Middle frontal gyrus (tissue), 1 donor: Measurements from ENCODE around the gene SEPTIN12.
"Not testable (repeated sequence)": the region's sequence is repeated elsewhere in the genome, so short reads cannot be mapped to it uniquely, and the experiment has no call there.

Experiments used
- DNase-seq: peaks from one replicate; pipeline ENCODE4 v3.0.0-alpha.2; 2015; ENCODE audit warnings: low spot score; ENCODE audit errors: extremely low spot score

Gene SEPTIN12

DNA sequence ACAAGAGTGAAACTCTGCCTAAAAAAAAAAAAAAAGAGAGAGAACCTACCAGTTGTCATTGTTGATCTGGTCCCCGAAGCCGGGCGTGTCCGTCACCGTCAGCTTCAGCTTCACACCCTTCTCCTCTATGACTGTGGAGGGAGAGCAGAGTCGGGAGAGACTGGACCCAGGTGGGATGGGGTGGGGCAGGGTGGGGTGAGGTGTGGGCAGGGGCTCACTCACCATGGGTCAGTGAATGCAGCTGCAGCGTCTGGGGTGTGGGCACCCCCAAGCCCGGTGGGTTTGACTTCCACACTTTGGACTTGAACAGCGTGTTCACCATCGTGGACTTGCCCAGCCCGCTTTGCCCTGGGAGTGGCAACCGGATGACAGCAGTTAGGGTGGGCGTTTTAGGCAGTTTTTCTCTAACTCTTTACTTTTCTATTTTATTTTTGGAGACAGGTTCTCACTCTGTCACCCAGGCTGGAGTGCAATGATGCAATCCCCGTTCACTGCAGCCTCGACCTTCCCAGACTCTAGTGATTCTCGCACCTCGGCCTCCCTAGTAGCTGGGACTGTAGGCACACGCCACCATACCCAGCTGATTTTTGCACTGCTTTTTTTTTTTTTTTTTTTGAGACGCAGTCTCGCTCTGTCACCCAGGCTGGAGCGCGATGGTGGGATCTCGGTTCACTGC is 2.2 kb downstream of the SEPTIN12 start:
- no peak for DNase-seq

DNA sequence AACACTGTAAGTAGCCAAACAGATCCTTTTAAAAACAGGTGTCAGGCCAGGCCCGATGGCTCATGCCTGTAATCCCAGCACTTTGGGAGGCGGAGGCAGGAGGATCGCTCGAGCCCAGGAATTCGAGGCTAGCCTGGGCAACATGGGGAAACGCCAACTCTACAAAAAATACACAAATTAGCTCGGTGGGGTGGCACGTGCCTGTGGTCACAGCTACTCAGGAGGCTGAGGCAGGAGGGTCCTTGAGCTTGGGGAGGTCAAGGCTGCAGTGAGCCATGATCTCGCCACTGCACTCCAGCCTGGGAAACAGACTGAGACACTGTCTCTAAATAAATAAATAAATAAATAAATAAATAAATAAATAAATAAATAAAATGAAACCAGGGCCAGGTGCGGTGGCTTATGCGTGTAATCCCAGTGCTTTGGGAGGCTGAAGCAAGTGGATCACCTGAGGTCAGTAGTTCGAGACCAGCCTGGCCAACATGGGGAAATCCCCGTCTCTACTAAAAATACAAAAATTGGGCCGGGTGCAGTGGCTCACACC is 3.6 kb downstream of the SEPTIN12 start:
- not testable (repeated sequence) for DNase-seq

DNA sequence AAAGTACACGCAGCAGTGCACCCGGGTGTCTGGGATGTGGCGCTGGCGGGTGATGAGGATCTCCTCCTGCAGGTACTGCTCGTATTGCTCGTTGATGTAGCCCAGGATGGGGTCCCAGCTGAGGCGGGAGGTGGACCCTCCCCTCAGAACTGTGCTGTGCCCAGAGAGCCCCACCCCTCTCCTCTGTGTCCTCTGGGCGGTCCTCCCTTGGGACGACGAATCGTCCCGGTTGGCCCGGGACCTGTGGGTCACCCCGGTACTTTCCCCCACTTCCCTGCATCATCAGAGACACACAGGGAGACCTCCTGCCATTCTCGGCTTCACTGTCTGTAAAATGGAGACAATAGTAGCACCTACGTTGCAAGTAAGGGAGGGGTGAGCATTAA is 4.2 kb downstream of the SEPTIN12 start:
- no peak for DNase-seq

DNA sequence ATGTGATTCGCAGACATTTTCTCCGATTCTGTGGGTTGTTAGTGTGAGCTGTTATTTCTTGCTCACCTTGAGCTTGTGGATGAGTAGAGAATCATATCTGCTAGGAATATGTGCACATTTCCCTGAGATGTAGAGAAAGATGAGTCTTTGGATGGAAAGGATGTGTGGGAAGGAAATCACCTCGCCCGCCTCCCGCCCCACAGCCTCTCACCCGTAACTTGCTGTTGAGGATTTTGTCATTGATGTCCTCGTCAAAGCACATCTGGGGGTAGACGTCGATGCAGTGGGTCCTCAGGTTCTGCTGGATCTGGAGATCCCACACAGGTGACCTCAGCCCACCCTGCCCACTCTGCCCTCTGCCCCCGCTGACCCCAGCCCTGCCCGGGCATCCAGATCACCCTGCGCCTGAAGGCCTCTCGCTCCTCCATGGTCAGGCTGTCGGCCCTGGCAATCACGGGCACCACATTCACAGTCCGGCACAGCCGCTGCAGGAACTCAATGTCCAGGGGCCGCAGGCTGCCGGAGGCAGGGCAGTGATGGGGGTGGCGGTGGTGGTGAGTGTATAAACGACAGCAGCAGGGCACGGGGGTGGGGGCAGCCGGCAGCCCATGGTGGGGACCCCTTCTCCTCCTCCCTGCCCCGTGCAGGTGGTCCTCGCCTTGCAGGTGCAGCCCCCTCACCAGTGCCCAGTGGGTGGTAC is 4.7 kb downstream of the SEPTIN12 start:
- no peak for DNase-seq

DNA sequence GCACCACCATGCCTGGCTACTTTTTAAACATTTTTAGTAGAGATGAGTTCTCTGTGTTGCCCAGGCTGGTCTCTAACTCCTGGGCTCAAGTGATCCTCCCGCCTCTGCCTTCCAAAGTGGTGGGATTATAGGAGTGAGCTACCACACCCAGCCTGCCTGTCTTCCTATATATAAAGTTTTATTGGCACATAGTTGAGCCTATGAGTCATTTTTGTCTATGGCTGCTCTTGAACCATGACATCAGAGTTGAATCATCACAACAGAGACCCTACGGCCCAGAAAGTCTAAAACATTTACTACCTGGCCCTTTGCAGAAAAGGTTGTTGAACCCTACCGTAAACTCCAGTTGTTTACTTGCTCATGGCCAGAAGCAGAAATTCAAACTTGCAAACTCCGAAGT is 7.9 kb downstream of the SEPTIN12 start:
- DNase-seq, result no peak

DNA sequence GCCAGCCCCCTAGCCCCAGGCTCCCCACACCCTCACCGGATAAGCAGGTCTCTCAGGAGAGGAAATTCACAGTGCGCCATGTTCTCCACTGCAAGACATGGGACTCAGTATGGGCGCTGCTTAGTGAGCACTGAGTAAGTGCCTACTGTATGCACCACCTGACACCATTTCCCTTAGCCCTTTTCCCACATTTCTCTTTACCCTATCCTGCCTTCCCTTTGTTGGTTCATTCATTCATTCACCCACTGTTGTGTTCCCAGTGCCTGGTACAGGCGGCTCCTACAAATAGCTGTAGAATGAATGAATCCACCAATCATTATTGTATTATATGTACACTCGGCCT is 10.1 kb downstream of the SEPTIN12 start:
- DNase-seq, result no peak

DNA sequence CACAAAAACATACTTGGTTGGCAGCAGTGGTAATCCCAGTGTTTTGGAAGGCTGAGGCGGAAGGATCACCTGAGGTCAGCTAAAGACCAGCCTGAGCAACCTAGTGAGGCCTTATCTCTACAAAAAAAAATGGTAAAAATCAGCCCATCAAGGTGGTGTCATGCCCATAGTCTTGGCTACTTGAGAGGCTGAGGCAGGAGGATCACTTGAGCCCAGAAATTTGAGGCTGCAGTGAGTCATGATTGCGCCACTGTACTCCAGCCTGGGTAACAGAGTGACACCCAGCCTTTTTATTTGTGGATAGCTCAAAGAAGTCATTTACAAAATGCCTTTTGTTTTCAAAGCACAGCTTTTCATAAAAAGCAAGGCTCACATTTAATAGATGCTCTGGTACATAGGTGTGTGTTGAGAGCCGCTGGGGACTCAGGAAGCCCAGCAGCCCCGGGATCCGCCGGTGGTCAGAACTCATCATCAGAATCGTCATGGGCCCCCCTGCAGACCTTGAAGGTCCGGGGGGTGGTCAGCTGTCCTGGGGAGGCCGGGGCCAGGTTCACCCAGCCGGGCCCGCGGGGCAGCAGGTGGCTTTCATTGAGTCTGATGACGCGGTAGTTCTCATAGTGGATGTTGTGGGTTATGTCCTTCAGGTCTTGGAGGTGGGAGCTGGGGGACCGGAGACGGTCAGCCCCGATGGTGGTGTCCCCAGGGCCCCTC is 10.7 kb downstream of the SEPTIN12 start:
- no peak for DNase-seq

DNA sequence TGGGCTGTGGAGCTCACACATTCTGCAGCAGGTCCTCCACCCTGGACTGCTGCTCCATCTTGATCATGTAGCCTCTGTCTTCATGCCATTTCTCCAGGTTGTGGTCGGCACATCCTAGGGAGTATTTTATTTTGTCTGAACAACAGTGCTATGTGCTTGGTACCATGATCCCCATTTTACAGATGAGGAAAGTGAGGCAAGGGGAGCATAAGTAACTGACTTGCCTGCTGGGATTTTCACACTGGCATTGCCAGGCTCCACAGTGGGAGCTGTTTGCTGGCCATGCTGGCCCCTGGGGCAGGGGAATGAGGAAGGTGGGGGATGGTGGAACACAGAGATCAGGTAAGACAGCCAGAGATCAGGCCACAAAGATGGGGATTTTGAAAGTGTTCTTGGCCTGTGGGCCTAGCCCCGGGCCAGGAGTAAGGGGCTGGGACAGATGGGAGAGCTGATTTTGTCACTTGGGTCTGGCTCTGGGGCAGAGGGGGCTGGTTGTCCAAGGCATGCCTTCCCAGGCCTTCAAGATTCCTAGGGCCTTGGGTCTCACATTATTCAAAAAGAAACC is 11.9 kb downstream of the SEPTIN12 start:
- DNase-seq, result no peak

DNA sequence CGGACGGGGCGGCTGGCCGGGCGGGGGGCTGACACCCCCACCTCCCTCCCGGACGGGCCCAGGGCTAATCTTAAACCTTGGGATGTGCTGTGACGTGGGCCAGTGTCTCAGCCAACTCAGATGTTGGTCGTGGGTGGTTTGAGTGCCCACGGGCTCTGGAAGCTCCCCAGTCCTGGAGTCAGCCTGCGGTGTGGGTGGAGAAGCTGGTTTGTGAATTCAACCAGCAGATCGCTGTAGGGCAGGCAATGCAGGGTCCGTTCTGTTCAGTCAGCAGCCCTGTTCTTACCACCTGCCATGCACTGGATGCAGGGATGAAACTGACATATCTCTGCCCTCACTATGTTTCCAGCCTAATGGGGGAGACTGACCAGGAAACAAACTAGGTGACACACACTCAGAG is 13.1 kb downstream of the SEPTIN12 start:
- DNase-seq, result no peak

DNA sequence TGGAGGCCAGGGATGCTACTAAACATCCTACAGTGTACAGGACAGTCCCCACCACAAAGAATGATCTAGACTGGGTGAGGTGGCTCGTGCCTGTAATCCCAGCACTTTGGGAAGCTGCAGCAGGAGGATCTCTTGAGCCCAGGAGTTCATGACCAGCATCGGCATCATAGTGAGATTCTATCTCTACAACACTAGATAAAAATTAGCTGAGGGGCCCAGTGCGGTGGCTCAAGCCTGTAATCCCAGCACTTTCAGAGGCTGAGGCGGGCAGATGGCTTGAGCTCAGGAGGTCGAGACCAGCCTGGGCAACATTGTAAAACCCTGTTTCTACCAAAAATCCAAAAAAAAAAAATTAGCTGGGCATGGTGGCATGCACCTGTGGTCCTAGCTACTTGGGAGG is 15.8 kb downstream of the SEPTIN12 start:
- DNase-seq, result no peak

DNA sequence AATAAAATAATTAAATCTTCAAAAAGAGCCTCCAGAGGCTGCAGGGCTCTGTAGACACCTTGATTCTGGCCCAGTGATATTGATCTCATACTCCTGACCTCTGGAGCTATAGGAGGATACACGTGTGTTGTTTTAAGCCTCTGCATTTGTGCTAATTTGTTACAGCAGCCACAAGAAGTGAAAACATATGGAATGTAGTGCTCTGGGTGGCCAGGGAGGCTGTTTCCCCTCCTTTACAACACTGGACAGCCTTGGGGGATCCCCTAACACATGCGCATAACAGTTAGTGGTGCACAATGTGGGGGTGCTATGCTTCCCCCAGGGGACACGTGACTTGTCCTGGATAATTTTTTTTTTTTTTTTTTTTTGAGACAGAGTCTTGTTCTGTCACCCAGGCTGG is 16.5 kb downstream of the SEPTIN12 start:
- DNase-seq, result no peak

DNA sequence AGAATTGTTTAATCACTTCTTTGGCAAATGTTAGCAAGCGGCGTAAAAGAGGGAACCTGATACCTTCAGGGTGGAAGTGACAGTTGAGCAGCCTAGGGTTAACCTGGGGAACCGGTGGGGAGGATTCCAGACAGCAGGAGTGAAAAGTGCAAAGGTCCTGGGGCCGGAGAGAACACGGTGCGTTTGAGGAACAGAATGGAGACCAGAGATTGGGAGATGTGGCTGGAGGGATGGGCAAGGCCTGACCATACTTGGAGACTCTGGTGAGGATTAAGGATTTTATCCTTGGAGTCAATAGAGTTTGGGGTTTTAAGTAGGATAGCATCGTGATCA is 18.9 kb downstream of the SEPTIN12 start:
- DNase-seq, result no peak

DNA sequence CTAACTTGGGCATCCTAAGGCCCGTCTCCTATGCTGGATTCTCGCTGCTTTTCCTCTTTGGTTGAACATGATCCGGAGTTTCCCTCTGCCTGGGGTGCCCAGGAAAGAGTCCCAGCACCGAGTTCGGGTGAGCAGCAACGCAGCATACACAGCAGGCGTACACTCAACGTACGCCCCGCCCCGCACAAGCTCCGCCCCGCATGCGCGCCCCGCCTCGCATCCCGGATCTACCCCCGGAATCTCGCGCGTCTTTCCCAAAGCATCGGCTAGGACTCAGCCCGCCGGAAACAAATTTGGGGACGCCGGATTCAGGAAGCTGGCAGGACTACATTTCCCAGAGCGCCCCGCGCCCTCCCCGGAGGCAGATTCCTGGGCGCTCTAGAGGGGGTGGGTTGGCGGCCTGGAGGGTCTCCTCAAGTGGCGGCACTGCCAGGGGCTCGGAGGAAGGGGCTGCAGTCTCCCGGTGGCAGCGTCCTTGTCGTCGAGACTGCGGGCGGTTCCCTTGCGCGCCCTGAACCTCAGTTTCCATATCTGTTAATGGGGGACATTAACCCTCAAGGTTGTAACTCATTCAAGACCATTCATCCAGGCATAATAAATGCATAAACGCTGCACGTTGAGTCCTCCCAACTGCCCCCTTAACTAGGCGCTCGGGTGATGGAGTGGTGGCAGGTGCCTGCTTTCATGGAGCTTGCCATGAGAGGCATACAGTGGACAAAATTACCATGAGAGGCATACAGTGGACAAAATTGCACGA is 19.4 kb downstream of the SEPTIN12 start:
- peak; percentile 95 for DNase-seq

DNA sequence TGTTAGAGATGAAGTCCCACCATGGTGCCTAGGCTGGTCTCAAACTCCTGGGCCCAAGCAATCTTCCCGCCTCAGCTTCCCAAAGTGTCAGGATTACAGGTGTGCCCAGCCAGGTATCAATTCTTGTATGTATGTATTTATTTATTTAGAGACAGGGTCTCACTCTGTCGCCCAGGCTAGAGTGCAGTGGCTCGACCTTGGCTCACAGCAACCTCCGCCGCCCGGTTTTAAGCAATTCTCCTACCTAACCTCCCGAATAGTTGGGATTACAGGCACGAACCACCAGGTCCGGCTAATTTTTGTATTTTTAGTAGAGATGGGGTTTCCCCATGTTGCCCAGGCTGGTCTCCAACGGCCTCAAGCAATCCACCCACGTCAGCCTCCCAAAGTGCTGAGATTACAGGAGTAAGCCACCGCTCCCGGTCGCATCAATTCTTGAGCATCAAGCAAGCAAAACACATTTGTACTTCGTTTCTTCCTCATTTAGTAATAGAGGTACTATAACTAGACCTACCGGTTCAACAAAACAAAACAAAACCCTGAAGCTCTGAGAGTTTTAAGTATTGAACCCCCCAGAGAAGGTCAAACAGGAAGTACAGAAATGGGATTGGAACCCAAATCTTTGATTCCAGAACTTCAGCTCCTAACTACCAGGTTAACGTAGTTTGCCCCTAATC is 20.1 kb downstream of the SEPTIN12 start:
- DNase-seq, result no peak

DNA sequence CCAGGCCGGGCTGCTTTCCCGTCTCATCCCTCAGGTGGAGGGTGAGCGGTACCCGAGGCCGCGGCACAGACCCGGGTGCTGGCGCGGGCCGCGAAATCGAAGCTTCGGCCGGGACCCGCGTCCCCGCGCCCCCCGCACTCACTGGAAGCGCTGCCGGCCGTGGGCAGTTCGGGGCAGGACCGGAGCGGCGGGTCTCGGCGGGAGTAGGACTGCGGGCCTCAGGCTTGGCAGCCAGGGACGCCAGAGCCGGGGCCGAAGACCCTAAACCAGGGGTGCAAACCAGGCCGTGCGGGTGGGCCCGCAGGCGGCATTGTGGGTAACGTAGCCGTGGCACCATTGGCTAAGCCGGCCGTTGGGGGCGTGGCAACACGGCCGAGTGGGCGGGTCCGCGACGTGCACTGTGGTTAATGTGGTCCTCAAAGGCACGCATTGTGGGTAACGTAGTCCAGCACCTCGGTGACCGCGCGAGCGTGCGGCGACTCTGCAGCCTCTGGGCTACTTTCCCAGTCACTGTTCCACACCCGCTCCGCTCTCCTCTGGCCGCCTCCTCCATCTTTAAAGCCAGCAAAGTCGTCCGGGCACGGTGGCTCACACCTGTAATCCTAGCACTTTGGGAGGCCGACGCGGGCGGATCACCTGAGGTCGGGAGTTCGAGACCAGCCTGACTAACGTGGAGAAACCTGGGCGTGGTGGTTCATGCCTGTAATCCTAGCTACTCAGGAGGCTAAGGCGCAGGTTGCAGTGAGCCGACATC is 21.1 kb downstream of the SEPTIN12 start, which contains the start of gene ZNF500:
Gene ZNF500 (minus strand): TSS at position 288 of the 754 bp plus-strand sequence. CDS start 1,184 bp downstream, outside the sequence.
- peak; percentile 95 for DNase-seq

DNA sequence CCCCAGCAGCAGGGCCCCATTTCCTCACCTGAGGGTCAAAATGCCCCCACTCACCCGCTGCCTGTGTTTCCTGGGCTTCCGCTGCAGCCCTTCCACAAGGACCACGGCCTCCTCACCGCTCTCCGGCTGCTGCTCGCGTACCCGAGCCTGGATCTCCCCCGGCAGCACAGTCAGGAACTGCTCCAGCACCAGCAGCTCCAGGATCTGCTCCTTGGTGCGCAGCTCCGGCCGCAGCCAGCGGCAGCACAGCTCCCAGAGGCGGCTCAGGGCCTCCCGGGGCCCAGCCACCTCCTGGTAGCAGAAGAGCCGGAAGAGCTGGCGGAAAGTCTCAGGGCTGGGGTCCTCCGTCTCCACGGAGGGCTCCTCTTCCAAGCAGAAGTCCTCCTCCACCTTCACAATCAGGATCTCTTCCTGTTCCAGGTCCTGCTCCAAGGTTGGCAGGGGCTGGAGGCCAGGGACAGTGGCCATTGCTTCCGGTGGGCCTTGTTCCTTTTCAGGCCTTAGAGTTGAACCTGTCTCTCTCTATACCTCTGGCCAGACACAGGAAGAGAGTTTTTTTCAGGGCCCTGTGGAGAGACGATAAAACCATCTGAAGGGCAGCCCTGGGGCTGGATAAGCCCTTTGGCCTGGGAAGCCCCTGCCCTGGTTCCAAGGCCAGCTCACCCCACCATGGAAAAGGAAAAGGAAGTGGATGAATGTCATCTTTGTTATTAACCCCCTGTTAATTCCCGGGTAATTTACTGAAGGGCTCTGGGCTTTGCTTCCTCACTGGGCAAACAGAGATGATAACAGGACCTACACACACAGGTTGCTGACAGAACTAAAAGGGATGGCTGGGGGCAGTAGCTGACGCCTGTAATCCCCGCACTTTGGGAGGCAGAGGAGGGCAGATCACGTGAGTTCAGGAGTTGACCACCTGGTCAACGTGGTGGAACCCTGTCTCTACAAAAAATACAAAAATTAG is 22.4 kb downstream of the SEPTIN12 start:
- no peak for DNase-seq

DNA sequence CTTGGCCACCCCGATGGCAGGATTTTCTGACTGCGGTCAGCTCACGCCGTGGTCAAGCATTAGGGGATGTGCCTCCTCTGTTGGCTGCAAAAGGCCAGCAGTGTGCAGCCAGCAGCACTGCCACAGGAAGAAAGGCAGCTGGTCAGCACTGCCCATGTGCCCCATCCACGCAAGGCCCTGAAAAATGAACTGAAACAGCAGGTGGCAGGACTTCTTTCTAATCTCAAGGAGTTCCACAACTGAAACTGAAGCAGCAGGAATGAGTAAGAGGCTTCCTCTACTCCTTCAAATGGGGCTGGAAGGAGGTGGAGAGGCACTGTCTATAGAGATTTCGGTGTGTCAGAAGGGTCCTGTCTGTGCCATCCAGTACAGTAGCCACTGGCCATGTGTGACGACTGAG is 24.4 kb downstream of the SEPTIN12 start:
- DNase-seq, result no peak

DNA sequence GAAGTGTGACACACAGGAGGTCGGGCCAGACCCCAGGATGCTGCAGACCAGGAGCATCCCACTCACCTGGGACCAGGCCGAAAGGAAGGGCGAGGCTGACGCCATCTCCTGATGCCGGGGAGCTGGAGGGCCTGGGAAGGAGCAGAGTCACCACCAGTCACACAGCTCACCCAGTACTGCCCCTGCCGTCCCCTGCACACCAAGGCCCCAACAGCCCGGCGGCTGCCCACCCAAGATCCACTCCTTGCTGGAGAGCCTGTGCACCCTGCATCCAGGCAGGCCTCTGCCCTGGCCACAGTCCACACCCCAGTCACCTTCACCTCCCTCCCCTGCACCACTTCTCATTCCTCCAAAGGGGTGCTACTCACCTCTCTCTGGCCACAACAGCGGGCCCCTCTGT is 25.9 kb downstream of the SEPTIN12 start:
- no peak for DNase-seq
